Activated T-cell treated with anti-CD3 and anti-CD28 coated beads, Interleukin-2, amount 50 U/mL, for 4 hours (primary cell): ENCODE results near the gene ZNF79. TPM values are rescaled to one million over a fixed set of nuclear protein-coding genes. Genes with fewer than 3 reads are reported as not detected.

Experiments used
- ATAC-seq, 2 donors: fragments of 200-7000 bp; cut with Tn5 transposase; one replicate each; pipeline ENCODE4 v1.10.0; 2021
- DNase-seq: peaks from one replicate; pipeline ENCODE4 v3.0.0-alpha.2; 2020
- H3K27me3 Mint-ChIP-seq: one replicate; pipeline ENCODE4 v1.8.0; 2021; ENCODE audit warnings: low read depth, mixed read lengths
- H3K36me3 Mint-ChIP-seq: one replicate; pipeline ENCODE4 v1.8.0; 2022; ENCODE audit warnings: mixed read lengths; ENCODE audit not compliant: insufficient read depth
- H3K4me1 Mint-ChIP-seq: one replicate; pipeline ENCODE4 v1.8.0; 2021; ENCODE audit warnings: low read depth, mixed read lengths
- H3K4me3 Mint-ChIP-seq: one replicate; pipeline ENCODE4 v1.8.0; 2021; ENCODE audit warnings: mild to moderate bottlenecking, moderate library complexity, mixed read lengths
- H3K9me3 Mint-ChIP-seq: one replicate; pipeline ENCODE4 v1.8.0; 2021; ENCODE audit warnings: mixed read lengths
- total RNA-seq, 3 donors: library from RNA; stranded (reverse); gene quantifications; one replicate each; pipeline ENCODE4 v1.2.1, GENCODE V29; 2021

ZNF79 gene
- total RNA-seq, 3 donors from 2014 or later, result 9.0 to 14.0 (median 13.6) TPM

- Mint-ChIP-seq H3K27me3 (no peaks in the 10 kb centered on the region), H3K9me3 (no peaks in the 10 kb centered on the region), H3K4me1 (peaks cover 52% of the 10 kb centered on the region), H3K4me3 (no peak overlapping the region), H3K36me3 (peaks cover 25% of the 10 kb centered on the region)
- ATAC-seq (no peak), DNase-seq (no peak)
Measured at GRCh38 chr9:127428348-127428747, 4.2 kb downstream of the ZNF79 start.

- Mint-ChIP-seq H3K9me3 (no peaks in the 10 kb centered on the region), H3K4me3 (no peak overlapping the region), H3K36me3 (peaks cover 39% of the 10 kb centered on the region), H3K27me3 (no peaks in the 10 kb centered on the region), H3K4me1 (peaks cover 42% of the 10 kb centered on the region)
- DNase-seq (no peak), ATAC-seq (no peak)
Measured at GRCh38 chr9:127430415-127430814, 6.2 kb downstream of the ZNF79 start.

- H3K4me3 Mint-ChIP-seq, result no peak overlapping the region
- no peaks in the 10 kb centered on the region for H3K9me3 Mint-ChIP-seq
- peaks cover 17% of the 10 kb centered on the region for H3K4me1 Mint-ChIP-seq
- ATAC-seq (peak; percentile 72 to 82), DNase-seq (no peak)
- peaks cover 58% of the 10 kb centered on the region for H3K36me3 Mint-ChIP-seq
- no peaks in the 10 kb centered on the region for H3K27me3 Mint-ChIP-seq
Measured at GRCh38 chr9:127437497-127438264, 13.5 kb downstream of the ZNF79 start.

- H3K4me3 Mint-ChIP-seq, result no peak overlapping the region
- no peak for ATAC-seq
- no peaks in the 10 kb centered on the region for H3K27me3 Mint-ChIP-seq
- DNase-seq, result no peak
- peaks cover 17% of the 10 kb centered on the region for H3K4me1 Mint-ChIP-seq
- peaks cover 57% of the 10 kb centered on the region for H3K36me3 Mint-ChIP-seq
- no peaks in the 10 kb centered on the region for H3K9me3 Mint-ChIP-seq
Measured at GRCh38 chr9:127438394-127438793, 14.2 kb downstream of the ZNF79 start.

- H3K36me3 Mint-ChIP-seq, result peaks cover 71% of the 10 kb centered on the region
- H3K9me3 Mint-ChIP-seq, result peaks cover 7% of the 10 kb centered on the region
- DNase-seq (no peak), ATAC-seq (peak; percentile 13 to 16)
- no peak overlapping the region for H3K4me3 Mint-ChIP-seq
- peaks cover 27% of the 10 kb centered on the region for H3K4me1 Mint-ChIP-seq
- no peaks in the 10 kb centered on the region for H3K27me3 Mint-ChIP-seq
Measured at GRCh38 chr9:127444283-127444920, 20.2 kb downstream of the ZNF79 start.

GRCh38 chr9:127444921-127445850, 21.0 kb downstream of the ZNF79 start:
- H3K36me3 Mint-ChIP-seq, result peaks cover 76% of the 10 kb centered on the region
- DNase-seq (no peak), ATAC-seq (peak; percentile 14 to 22)
- H3K4me3 Mint-ChIP-seq, result no peak overlapping the region
- H3K27me3 Mint-ChIP-seq, result no peaks in the 10 kb centered on the region
- peaks cover 7% of the 10 kb centered on the region for H3K9me3 Mint-ChIP-seq
- peaks cover 32% of the 10 kb centered on the region for H3K4me1 Mint-ChIP-seq

- peak; percentile 2 to 4 for ATAC-seq
- no peaks in the 10 kb centered on the region for H3K27me3 Mint-ChIP-seq
- peaks cover 36% of the 10 kb centered on the region for H3K4me1 Mint-ChIP-seq
- H3K9me3 Mint-ChIP-seq, result peaks cover 7% of the 10 kb centered on the region
- H3K36me3 Mint-ChIP-seq, result peaks cover 74% of the 10 kb centered on the region
- DNase-seq, result no peak
- H3K4me3 Mint-ChIP-seq, result peak overlapping the region; percentile 47
Measured at GRCh38 chr9:127445851-127446712, 21.9 kb downstream of the ZNF79 start.

- Mint-ChIP-seq H3K36me3 (peaks cover 73% of the 10 kb centered on the region), H3K4me3 (peak overlapping the region; percentile 97), H3K27me3 (no peaks in the 10 kb centered on the region), H3K4me1 (peaks cover 36% of the 10 kb centered on the region), H3K9me3 (peaks cover 7% of the 10 kb centered on the region)
- ATAC-seq (no peak), DNase-seq (no peak)
Measured at GRCh38 chr9:127446713-127447415, 22.7 kb downstream of the ZNF79 start.

- H3K36me3 Mint-ChIP-seq, result peaks cover 71% of the 10 kb centered on the region
- H3K4me1 Mint-ChIP-seq, result peaks cover 37% of the 10 kb centered on the region
- ATAC-seq, result no peak
- no peak for DNase-seq
- H3K4me3 Mint-ChIP-seq, result peak overlapping the region; percentile 97
- H3K9me3 Mint-ChIP-seq, result peaks cover 7% of the 10 kb centered on the region
- H3K27me3 Mint-ChIP-seq, result no peaks in the 10 kb centered on the region
Measured at GRCh38 chr9:127447416-127448111, 23.4 kb downstream of the ZNF79 start.

GRCh38 chr9:127448112-127448805, 24.1 kb downstream of the ZNF79 start:
- peaks cover 7% of the 10 kb centered on the region for H3K9me3 Mint-ChIP-seq
- no peaks in the 10 kb centered on the region for H3K27me3 Mint-ChIP-seq
- H3K36me3 Mint-ChIP-seq, result peaks cover 67% of the 10 kb centered on the region
- ATAC-seq (no peak), DNase-seq (no peak)
- H3K4me3 Mint-ChIP-seq, result peak overlapping the region; percentile 97
- peaks cover 37% of the 10 kb centered on the region for H3K4me1 Mint-ChIP-seq

- Mint-ChIP-seq H3K27me3 (no peaks in the 10 kb centered on the region), H3K4me3 (peak overlapping the region; percentile 97), H3K9me3 (peaks cover 3% of the 10 kb centered on the region), H3K4me1 (peaks cover 37% of the 10 kb centered on the region), H3K36me3 (peaks cover 61% of the 10 kb centered on the region)
- ATAC-seq (no peak), DNase-seq (no peak)
Measured at GRCh38 chr9:127449332-127449966, 25.3 kb downstream of the ZNF79 start.

- peak overlapping the region; percentile 97 for H3K4me3 Mint-ChIP-seq
- DNase-seq (no peak), ATAC-seq (no peak)
- peaks cover 56% of the 10 kb centered on the region for H3K36me3 Mint-ChIP-seq
- peaks cover 37% of the 10 kb centered on the region for H3K4me1 Mint-ChIP-seq
- H3K9me3 Mint-ChIP-seq, result no peaks in the 10 kb centered on the region
- H3K27me3 Mint-ChIP-seq, result no peaks in the 10 kb centered on the region
Measured at GRCh38 chr9:127450243-127450760, 26.1 kb downstream of the ZNF79 start.
